SK-N-MC (cell line): ENCODE results near the gene PAPPA2.
"Not testable (repeated sequence)": the region's sequence is repeated elsewhere in the genome, so short reads cannot be mapped to it uniquely, and the experiment has no call there.

ENCODE experiments used
- DNase-seq: peaks from one replicate; pipeline ENCODE4 v3.0.0-alpha.2; 2011; ENCODE audit warnings: low read depth, low spot score
- H3K27ac ChIP-seq: fragments of 200-600 bp; sonication (generic); 2 replicates; pipeline ENCODE4 v1.5.1; 2016; ENCODE audit warnings: mixed run types
- H3K36me3 ChIP-seq: fragments of 200-600 bp; sonication (generic); 2 replicates; pipeline ENCODE4 v1.6.1; 2017; ENCODE audit warnings: antibody characterized with exemption, low read length, mixed read lengths; ENCODE audit not compliant: insufficient read depth
- H3K4me3 ChIP-seq: fragments of 200-600 bp; sonication (generic); 2 replicates; pipeline ENCODE4 v1.5.1; 2016
- H3K9ac ChIP-seq: fragments of 200-600 bp; sonication (generic); 2 replicates; pipeline ENCODE4 v1.8.0; 2017; ENCODE audit warnings: mixed run types, mixed read lengths; ENCODE audit not compliant: insufficient read length
- H3K9me3 ChIP-seq: fragments of 200-600 bp; sonication (generic); 2 replicates; pipeline ENCODE4 v1.6.1; 2017; ENCODE audit warnings: low read depth, mild to moderate bottlenecking, antibody characterized with exemption, low read length, moderate library complexity, mixed read lengths
- EZH2 ChIP-seq: fragments of 200-600 bp; sonication (generic); IDR thresholded peaks from one replicate; pipeline ENCODE4 v1.6.1; 2017; ENCODE audit warnings: antibody characterized with exemption
- FOXP2 ChIP-seq: optimal IDR thresholded peaks from 2 replicates; pipeline ENCODE3; 2011; ENCODE audit warnings: mild to moderate bottlenecking, moderate library complexity; ENCODE audit not compliant: insufficient read depth; ENCODE audit errors: extremely low read length, control extremely low read depth
- POLR2AphosphoS5 ChIP-seq: IDR thresholded peaks from 2 replicates; pipeline ENCODE4 v1.6.1; 2012; ENCODE audit warnings: mild to moderate bottlenecking, low read depth, low read length, borderline replicate concordance

The PAPPA2 gene

GRCh38 chr1:176552217-176552991 lies 89.4 kb downstream of the PAPPA2 start:
- Histone ChIP-seq H3K4me3 (no peak overlapping the region), H3K9ac (no peak overlapping the region), H3K36me3 (no peaks in the 10 kb centered on the region), H3K9me3 (no peaks in the 10 kb centered on the region), H3K27ac (no peak overlapping the region)
- TF ChIP-seq FOXP2, result no peak
- TF ChIP-seq POLR2AphosphoS5, result no peak
- no peak for TF ChIP-seq EZH2
- DNase-seq, result no peak

- H3K9me3 ChIP-seq, result no peaks in the 10 kb centered on the region
- no peak overlapping the region for H3K9ac ChIP-seq
- H3K4me3 ChIP-seq, result no peak overlapping the region
- H3K27ac ChIP-seq, result no peak overlapping the region
- TF ChIP-seq FOXP2, result no peak
- TF ChIP-seq EZH2, result no peak
- no peak for TF ChIP-seq POLR2AphosphoS5
- H3K36me3 ChIP-seq, result no peaks in the 10 kb centered on the region
- DNase-seq, result no peak
These were observed 90.0 kb downstream of the PAPPA2 start for GRCh38 chr1:176552999-176553398.

- no peaks in the 10 kb centered on the region for H3K36me3 ChIP-seq
- H3K9me3 ChIP-seq, result no peaks in the 10 kb centered on the region
- no peak overlapping the region for H3K9ac ChIP-seq
- TF ChIP-seq POLR2AphosphoS5 (no peak), FOXP2 (no peak), EZH2 (no peak)
- DNase-seq, result no peak
- H3K27ac ChIP-seq, result no peak overlapping the region
- no peak overlapping the region for H3K4me3 ChIP-seq
These were observed 93.3 kb downstream of the PAPPA2 start for GRCh38 chr1:176556288-176556687.

- no peaks in the 10 kb centered on the region for H3K9me3 ChIP-seq
- no peaks in the 10 kb centered on the region for H3K36me3 ChIP-seq
- H3K4me3 ChIP-seq, result no peak overlapping the region
- DNase-seq, result no peak
- TF ChIP-seq POLR2AphosphoS5, result no peak
- TF ChIP-seq EZH2, result no peak
- TF ChIP-seq FOXP2, result no peak
- H3K9ac ChIP-seq, result no peak overlapping the region
- H3K27ac ChIP-seq, result no peak overlapping the region
These were observed 94.7 kb downstream of the PAPPA2 start for GRCh38 chr1:176557543-176558258.

GRCh38 chr1:176558561-176558960 lies 95.6 kb downstream of the PAPPA2 start:
- TF ChIP-seq FOXP2, result no peak
- TF ChIP-seq POLR2AphosphoS5, result no peak
- no peak for TF ChIP-seq EZH2
- Histone ChIP-seq H3K9me3 (no peaks in the 10 kb centered on the region), H3K9ac (no peak overlapping the region), H3K27ac (no peak overlapping the region), H3K36me3 (no peaks in the 10 kb centered on the region), H3K4me3 (no peak overlapping the region)
- no peak for DNase-seq

GRCh38 chr1:176559474-176559873 lies 96.5 kb downstream of the PAPPA2 start:
- no peaks in the 10 kb centered on the region for H3K9me3 ChIP-seq
- no peak overlapping the region for H3K9ac ChIP-seq
- TF ChIP-seq POLR2AphosphoS5 (no peak), EZH2 (no peak), FOXP2 (no peak)
- no peak for DNase-seq
- H3K27ac ChIP-seq, result no peak overlapping the region
- no peak overlapping the region for H3K4me3 ChIP-seq
- no peaks in the 10 kb centered on the region for H3K36me3 ChIP-seq

GRCh38 chr1:176559878-176560277 lies 96.9 kb downstream of the PAPPA2 start:
- DNase-seq, result peak; percentile 22
- H3K9ac ChIP-seq, result no peak overlapping the region
- H3K36me3 ChIP-seq, result no peaks in the 10 kb centered on the region
- H3K27ac ChIP-seq, result no peak overlapping the region
- no peaks in the 10 kb centered on the region for H3K9me3 ChIP-seq
- no peak overlapping the region for H3K4me3 ChIP-seq
- TF ChIP-seq EZH2 (no peak), FOXP2 (no peak)

GRCh38 chr1:176560681-176561080 lies 97.7 kb downstream of the PAPPA2 start:
- no peaks in the 10 kb centered on the region for H3K36me3 ChIP-seq
- DNase-seq, result no peak
- no peak overlapping the region for H3K27ac ChIP-seq
- no peaks in the 10 kb centered on the region for H3K9me3 ChIP-seq
- no peak for TF ChIP-seq POLR2AphosphoS5
- TF ChIP-seq FOXP2, result no peak
- TF ChIP-seq EZH2, result no peak
- no peak overlapping the region for H3K4me3 ChIP-seq
- no peak overlapping the region for H3K9ac ChIP-seq

GRCh38 chr1:176561761-176562160 lies 98.8 kb downstream of the PAPPA2 start:
- not testable (repeated sequence) for H3K4me3 ChIP-seq, H3K9ac ChIP-seq, H3K9me3 ChIP-seq, DNase-seq, H3K36me3 ChIP-seq, H3K27ac ChIP-seq
